Activated T-cell treated with anti-CD3 and anti-CD28 coated beads for 4 hours (primary cell): Measurements from ENCODE around the gene KLF2.

Experiments
- DNase-seq: peaks from one replicate; pipeline ENCODE4 v3.0.0-alpha.2; 2020

KLF2 gene

DNA sequence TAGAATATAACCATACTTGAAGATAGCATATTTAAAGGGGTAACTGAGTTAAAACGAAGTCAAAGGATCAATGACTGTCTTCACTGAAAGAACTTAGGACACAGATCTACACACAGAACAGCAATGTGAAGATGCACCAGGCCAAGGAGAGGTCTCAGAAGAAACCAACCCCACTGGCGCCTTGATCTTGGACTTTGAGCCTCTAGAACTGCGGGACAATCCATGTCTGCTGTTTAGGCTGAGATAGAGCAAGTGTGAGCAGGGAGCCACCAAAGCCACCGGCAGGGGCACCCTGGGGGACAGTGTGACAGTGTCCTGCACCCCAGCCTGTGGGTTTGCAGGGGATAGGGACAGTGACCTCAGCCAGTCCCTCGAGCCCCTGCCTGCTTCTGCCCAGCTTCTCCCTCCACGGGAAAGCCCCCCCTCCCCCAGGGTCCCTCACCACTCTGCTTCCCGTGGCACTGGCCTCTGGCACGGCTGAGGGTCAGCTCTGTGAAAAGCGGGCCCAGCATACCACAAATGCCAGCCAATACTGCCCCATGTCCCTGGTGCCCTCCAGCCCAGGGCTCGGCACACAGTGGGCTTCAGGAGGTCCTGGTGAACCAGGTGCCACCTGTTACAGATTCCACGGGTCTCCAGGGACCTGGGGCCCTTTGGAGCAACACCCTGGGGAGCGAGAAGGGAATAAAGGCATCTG, 40.8 kb downstream of the KLF2 start:
- no peak for DNase-seq

GRCh38 chr19:16366056-16366432, 41.4 kb downstream of the KLF2 start:
- no peak for DNase-seq

GRCh38 chr19:16366433-16367260, 42.0 kb downstream of the KLF2 start:
- DNase-seq: no peak

DNA sequence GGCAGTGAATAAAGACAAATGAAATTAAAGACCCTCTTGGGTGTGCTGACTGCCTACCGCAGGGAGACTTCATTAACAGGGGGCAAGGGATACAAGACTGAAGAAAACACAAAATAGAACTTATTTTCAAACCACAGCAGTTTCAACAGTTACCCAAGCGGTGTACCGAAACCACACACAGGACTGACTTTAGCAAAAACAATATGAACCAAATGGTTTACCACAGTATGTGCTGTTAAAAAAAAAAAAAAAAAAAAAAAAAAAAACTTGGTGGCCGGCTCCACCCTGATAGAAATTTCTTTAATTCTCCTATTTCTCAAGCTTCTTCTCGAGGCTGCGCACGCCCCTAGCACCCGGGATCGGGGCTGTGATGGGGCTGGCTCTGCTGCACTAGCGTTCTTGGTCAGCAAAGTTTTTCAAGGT, 42.6 kb downstream of the KLF2 start:
- DNase-seq: no peak

DNA sequence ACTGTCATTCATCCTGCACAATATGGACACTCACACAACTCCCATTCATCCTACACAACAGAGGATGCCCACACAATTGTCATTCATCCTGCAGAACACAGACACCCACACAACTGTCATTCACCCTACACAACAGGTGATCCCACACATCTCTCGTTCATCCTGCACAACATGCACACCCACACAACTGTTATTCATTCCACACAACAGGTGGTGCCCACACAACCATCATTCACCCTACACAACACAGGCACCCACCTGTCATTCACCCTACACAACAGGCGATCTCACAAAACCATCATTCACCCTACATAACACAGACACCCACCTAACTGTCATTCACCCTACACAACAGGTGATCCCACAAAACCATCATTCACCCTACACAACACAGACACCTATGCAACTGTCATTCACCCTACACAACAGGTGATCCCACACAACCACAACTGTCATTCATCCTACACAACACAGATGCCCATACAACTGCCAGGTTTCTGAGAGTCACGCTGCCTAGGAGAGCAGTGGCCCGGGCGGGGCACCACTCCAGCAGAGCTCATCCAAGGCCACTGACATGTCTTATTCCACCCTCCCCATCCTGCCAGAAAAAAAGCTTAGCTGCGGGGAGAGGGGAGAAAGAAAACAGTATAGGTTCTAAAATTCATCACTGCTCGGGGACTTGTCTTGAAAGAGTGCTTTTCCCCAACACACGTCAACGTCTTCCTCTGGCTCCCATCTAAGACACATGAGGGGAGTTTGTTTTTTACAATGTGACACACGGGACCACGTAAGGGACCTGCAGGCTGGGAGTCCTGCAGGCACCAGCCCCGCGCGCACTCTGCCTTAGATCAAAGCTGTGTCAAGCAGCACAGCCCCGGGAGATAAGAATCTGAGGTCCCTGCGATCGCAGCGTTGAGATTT, 44.0 kb downstream of the KLF2 start:
- peak; percentile 32 for DNase-seq

DNA sequence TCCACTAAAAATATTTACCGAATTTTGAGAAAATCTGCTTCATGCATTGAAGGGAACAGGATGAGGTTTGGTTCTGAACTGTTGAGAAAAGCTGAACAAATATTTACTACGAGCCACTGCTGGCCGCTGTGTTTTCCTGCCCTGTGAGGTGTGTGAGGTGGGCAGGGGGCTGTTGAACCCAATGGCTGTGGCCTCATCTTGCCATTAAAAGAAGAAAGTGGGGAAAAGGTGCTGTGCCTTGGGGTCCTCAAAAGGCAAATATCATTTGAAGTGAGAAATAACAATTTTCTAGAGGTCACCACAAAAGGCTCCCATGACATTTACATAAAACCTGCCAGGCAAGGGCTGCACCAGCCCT, 44.7 kb downstream of the KLF2 start:
- DNase-seq: no peak

- DNase-seq: peak; percentile 37
Measured at GRCh38 chr19:16369664-16370576, 45.3 kb downstream of the KLF2 start.

DNA sequence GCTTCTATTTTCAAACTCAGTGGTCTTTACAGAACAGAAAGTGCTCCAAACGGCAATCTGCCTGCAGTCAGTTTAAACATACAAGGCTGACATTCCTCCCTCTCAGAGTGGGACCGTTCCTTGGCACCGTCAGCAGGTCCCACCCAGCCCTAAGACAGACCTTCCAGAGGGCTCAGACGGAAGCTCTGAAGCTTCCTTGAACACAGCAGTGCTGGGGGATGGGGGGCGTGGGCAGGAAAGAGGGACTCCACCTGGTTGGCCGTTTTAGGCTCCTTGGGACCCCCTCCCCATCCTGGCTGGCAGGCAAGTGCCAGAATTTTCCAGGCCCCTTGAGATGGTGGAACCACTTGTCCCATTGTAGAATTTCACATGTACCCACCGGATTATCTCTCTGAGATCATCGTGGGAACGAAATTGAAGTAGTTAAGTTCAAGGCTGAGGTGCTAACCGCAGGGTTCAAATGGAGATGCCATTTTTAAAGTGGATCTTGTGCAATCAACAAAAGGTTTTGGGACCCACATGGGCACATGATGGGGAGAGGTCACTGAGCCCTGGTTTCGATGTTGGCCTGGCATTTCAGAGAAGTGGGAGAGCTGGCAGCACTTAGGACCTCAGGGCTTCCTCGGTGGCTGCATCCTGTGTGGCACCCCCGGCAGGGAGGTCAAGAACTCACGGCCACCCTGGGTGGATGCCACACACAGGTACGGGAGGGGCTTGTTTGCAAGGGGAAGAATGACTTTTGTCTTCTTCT, 46.2 kb downstream of the KLF2 start:
- DNase-seq: no peak

DNA sequence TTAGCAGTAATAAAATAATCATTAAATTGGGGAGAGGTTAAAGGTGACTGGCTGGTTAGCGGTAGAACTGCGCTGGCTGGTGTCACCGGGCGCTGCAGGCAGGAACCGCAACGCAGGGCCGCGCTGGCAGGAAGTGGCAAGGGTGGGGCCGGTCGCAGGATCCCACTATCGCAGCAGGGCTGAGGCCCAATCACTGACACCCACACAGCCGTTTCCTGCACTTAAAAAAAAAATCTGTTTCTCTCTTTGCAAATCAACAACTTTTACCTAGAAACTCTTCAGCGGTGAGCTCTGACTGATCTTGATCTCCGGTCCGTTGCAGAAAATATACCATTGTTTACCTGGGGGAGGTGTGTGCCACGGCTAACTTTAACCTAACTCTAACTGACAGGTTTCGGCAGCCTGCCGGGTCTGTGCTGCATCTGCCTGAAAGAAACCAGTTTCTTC, 46.9 kb downstream of the KLF2 start:
- DNase-seq: peak; percentile 65

DNA sequence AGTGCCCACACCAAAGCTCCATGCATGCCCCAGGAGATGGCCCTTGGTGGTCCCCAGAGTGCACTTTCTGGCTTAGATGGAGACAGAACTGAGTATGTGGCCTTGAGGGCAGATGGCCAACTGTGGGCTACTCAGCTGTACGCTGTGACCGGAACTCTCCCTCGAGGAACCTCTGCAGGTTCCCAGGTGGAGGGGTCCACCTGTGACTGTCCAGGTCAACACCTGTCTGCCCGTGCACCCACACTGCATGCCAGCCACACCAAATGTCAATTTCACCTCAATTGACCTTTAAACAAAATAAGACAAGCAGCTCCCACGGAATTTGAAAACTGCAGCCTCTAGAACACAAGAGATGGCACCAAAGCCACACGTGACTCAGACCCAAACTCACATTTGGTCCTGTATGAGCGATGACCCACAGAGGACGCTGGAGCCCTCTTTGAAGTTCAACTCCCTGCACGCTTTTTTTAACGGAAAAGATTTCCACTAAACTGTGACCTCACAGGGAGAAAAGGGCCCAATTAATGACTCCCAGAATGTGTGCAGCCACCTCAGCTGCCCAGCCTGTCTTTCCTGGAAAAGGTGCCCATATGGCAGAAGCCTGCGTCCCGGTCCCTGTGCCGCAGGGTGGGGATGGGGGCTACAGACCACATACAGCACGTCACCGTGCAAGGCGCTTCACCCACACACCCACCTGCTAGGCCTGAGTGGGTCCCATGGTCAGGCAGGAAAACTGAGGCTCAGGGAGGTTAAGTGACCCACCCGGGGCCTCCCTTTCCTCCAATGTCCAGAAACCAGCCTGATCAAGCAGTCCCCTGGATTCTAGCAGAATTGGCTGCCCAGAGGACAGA, 47.7 kb downstream of the KLF2 start:
- no peak for DNase-seq

DNA sequence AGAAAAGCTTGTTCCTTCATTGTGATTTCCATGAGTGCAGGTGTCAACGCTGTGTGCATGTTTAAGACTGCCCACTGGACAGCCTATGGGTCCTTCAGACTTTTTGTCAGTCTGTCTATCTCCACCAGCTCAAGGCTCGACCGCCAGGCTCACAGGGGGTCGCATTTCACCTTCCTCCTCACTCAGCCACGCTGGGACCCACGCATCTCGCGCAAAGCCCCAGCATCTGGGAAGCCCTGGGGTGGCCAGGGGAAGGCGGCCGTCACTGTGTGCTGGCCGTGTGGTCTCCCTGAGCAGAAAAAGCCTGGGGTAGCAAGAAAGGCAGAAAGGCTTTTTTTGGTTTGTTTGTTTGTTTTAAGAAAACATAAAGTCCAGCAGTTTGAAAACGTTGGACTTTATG, 48.5 kb downstream of the KLF2 start:
- DNase-seq: no peak

GRCh38 chr19:16373532-16373931, 48.9 kb downstream of the KLF2 start:
- no peak for DNase-seq

DNA sequence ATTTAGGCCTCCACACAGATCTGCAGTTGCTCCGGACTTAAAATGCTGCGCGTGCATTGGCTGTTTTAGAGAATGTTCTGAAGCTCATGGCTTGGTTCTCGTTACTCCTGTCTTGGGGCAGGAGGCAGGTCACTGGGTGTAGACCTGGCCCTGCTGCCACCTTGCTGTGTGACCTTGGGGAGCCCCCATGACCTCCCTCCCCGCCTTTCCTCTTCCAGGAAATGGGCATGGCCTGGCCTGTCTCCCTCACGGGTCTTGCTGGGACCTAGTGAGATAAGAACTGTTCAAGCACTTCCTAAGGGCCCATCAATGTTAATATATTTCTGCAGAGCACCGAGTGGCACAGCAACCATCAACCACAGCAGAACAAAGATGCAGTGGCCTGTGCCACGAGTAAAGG, 49.4 kb downstream of the KLF2 start:
- no peak for DNase-seq

GRCh38 chr19:16374436-16374835, 49.8 kb downstream of the KLF2 start:
- peak; percentile 28 for DNase-seq

- DNase-seq: no peak
Measured at GRCh38 chr19:16375157-16375935, 50.7 kb downstream of the KLF2 start.

DNA sequence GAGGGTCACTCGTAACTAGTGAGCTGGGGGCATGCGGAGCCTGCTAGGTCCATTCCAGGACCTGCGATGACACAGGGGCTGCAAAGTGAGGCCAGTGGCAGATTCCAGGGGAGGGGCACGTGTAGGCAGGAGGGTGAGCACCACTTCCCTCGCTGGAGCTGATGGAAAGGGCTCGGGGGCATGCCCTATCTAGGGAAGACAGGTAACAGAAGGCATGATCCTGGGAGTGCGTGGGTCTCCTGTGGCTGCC, 51.2 kb downstream of the KLF2 start:
- DNase-seq: no peak

DNA sequence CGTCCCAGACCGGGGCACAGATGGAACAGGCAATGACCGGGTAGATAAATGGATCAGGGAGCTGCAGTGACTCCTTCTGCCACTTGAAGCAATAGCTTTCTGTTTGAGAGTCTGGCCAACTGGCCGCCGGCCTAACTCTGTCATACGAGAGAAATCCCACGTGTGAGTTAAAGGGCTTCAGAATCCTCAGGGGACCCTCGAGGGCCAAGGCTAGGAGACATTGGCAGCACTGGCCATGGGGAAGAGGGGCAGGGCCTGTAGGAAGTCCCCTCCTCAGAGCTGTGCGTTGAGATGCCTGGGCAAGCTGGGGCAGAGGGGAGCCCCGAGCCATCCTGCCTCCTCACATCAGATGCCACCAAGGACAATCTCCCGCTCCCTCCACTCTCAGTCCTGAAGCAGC, 51.6 kb downstream of the KLF2 start:
- DNase-seq: no peak

GRCh38 chr19:16376649-16377048, 52.0 kb downstream of the KLF2 start:
- DNase-seq: no peak

- no peak for DNase-seq
Measured at GRCh38 chr19:16377521-16377920, 52.9 kb downstream of the KLF2 start.
